ENCODE measurements around the gene CALB2. TPM values are rescaled to one million over a fixed set of nuclear protein-coding genes. Genes with fewer than 3 reads are reported as not detected.

CALB2 gene
- total RNA-seq, 1 experiment from 2014 or later, result 0.85 TPM

DNA sequence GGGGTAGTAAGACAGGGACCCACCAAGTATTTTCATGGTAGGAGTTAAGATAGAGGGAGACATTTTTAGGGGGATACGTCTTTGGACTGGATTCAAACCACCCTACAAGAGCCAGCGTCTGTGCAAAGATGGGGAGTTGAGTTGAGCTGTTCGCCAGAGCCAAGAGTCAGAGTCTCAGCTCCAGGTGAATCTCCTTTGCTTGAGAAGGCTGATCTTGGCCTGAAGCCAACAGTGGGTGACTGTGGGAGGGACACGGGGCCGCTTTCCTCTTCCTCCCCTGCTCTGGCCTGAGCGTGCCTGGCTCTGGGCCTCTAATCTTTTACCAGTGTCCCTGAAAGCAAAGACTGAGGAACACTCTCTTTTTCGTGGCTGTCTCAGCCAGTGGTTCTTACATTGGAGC is 78.0 kb downstream of the CALB2 start:
- Histone ChIP-seq H2AFZ (ENCODE audit: low read length) (no peak overlapping the region), H2BK12ac (ENCODE audit: insufficient read length, low read depth, low read length) (no peak overlapping the region), H3K4ac (ENCODE audit: low read depth, low read length) (no peak overlapping the region), H3K18ac (ENCODE audit: insufficient read length, low read depth, low read length) (no peak overlapping the region), H3K79me2 (ENCODE audit: insufficient read depth, low read length) (no peaks in the 10 kb centered on the region), H2BK15ac (ENCODE audit: low read depth, low read length) (no peak overlapping the region), H3K56ac (ENCODE audit: insufficient read length, low read depth, low read length) (no peak overlapping the region), H4K5ac (ENCODE audit: insufficient read length, low read depth, low read length) (no peak overlapping the region), H3K27ac (ENCODE audit: insufficient read length, low read depth, low read length) (no peak overlapping the region), H2BK120ac (ENCODE audit: low read depth, low read length, poor library complexity, severe bottlenecking) (no peak overlapping the region), H2BK5ac (ENCODE audit: insufficient read length, low read length) (no peak overlapping the region), H3K9ac (ENCODE audit: extremely low read depth, insufficient read length, low read length) (no peak overlapping the region), H3K27me3 (ENCODE audit: insufficient read depth, low read length) (no peaks in the 10 kb centered on the region), H3K4me1 (ENCODE audit: insufficient read depth, low read length) (no peaks in the 10 kb centered on the region), H2AK5ac (ENCODE audit: insufficient read length, low read length) (no peak overlapping the region), H3K9me3 (ENCODE audit: control insufficient read depth, low read depth, low read length) (no peaks in the 10 kb centered on the region), H2BK20ac (ENCODE audit: low read depth, low read length, poor library complexity, severe bottlenecking) (no peak overlapping the region), H3K79me1 (ENCODE audit: insufficient read depth, low read depth, low read length, poor library complexity, severe bottlenecking) (no peaks in the 10 kb centered on the region), H3T11ph (ENCODE audit: low read length) (no peak overlapping the region), H3K23ac (ENCODE audit: insufficient read length, low read depth, low read length) (no peak overlapping the region), H4K20me1 (ENCODE audit: control insufficient read depth, insufficient read depth, insufficient read length) (no peaks in the 10 kb centered on the region), H3K4me2 (ENCODE audit: insufficient read depth, insufficient read length, low read length) (no peak overlapping the region), H3K23me2 (ENCODE audit: insufficient read length, low read depth, low read length, poor library complexity, severe bottlenecking) (no peaks in the 10 kb centered on the region), H4K8ac (replicated peaks; ENCODE audit: insufficient read length, low read depth, low read length) (no peak overlapping the region), H3K14ac (ENCODE audit: insufficient read depth, low read length) (no peak overlapping the region), H4K91ac (ENCODE audit: insufficient read length, low read depth, low read length) (no peak overlapping the region)
- no peaks in the 10 kb centered on the region; a peak in 1 of 7 replicates for H3K36me3 Mint-ChIP-seq (ENCODE audit: insufficient read depth in 1 of 3, low read depth in 3 of 3)
- no peak for DNase-seq
- peak overlapping the region in 1 of 3 experiments; percentile 44; a peak in 1 of 7 replicates for H3K27ac Mint-ChIP-seq
- H3K27me3 Mint-ChIP-seq (ENCODE audit: low read depth), result peaks cover 18% of the 10 kb centered on the region
- H3K9me3 Mint-ChIP-seq, result no peaks in the 10 kb centered on the region
- peaks cover 0 to 3% of the 10 kb centered on the region in 2 experiments; a peak in 1 of 4 replicates for H3K4me1 Mint-ChIP-seq
- no peak overlapping the region for H3K4me3 Mint-ChIP-seq
- WGBS (ENCODE audit: extremely low coverage, insufficient read length, low lambda C conversion rate), result no CpG with 5 or more reads among the region's 7 CpGs
- TF ChIP-seq, protein P1, sequence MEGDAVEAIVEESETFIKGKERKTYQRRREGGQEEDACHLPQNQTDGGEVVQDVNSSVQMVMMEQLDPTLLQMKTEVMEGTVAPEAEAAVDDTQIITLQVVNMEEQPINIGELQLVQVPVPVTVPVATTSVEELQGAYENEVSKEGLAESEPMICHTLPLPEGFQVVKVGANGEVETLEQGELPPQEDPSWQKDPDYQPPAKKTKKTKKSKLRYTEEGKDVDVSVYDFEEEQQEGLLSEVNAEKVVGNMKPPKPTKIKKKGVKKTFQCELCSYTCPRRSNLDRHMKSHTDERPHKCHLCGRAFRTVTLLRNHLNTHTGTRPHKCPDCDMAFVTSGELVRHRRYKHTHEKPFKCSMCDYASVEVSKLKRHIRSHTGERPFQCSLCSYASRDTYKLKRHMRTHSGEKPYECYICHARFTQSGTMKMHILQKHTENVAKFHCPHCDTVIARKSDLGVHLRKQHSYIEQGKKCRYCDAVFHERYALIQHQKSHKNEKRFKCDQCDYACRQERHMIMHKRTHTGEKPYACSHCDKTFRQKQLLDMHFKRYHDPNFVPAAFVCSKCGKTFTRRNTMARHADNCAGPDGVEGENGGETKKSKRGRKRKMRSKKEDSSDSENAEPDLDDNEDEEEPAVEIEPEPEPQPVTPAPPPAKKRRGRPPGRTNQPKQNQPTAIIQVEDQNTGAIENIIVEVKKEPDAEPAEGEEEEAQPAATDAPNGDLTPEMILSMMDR (conservative IDR thresholded peaks at IDR 0.05), result no peak
